Posterior cingulate gyrus (tissue), 11 donors: Measurements from ENCODE around the gene MAPKAPK3.

Experiments
- DNase-seq, 10 donors: peaks; one replicate each; pipeline versions ENCODE4 v3.0.0 to v3.0.0-alpha.2; 2020 to 2021; ENCODE audit warnings: mixed read lengths in 3 of 10
- intact Hi-C: fragments of 100-400 bp; cut with DNase I; formaldehyde crosslinking; loops from one replicate; pipeline ENCODE4 v1.15.1; 2023

The MAPKAPK3 gene

DNA sequence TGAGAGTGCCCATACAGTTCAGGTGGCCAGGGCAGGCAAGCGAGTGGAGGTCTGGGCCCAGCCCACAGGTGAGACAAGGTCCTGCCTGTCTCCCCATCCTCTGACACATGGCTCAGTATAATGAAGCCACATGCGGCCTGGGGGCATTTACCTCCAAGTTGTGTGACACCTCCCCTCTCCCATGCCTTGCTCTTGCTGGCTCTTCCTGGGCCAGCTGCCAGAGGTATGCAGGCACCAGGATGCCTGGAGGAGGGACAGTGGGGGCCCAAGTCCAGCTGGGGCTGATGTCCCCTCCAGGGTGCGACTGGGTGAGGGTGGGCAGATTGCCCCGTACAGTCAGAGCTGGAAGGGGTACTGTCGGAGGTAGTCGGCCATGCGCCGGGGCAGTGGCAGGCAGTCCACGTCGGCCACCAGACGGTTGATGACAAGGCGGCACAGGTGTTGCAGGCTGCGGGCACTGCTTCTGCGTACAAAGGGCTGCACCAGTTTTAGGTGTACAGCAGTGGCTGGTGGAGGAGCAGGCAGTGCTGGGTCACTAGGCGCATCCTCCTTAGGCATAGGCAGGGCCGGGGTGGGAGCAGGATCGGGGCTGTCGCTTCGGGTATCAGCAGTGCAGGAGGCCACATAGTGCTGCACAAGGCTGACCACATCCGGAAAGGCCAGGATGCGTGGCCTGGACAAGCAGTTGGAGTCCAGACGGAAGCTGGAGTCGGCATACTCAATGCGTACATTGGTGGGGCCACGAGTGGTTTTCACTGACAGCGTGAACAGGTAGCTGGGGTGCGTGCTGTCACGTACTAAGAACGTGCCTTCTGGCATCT is 9.5 kb upstream of the MAPKAPK3 start:
- DNase-seq, result no peak
- intact Hi-C loops, result no loop called here

DNA sequence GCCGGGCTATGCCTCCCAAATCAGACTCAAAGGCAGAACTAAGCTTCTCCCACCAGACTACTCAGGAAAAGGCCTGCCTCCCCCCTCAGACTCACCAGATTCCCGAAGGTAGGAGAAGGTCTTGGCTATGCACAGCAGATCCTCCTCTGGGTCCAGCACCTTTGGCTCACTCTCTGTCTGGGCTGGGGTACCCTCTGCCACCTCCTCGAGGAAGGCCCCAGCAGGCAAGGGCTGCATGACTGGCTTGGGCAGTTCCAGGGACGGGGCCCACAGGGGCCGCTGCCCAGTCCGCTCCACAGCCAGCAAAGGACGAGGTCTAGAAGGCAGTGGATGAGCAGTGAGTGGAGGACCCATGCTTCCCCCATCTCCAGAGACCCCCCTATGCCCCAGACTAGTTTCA is 8.7 kb upstream of the MAPKAPK3 start:
- no peak for DNase-seq
- intact Hi-C loops, result no loop called here

GRCh38 chr3:50609071-50609762 is 7.7 kb upstream of the MAPKAPK3 start:
- intact Hi-C loops, result no loop called here
- no peak for DNase-seq

DNA sequence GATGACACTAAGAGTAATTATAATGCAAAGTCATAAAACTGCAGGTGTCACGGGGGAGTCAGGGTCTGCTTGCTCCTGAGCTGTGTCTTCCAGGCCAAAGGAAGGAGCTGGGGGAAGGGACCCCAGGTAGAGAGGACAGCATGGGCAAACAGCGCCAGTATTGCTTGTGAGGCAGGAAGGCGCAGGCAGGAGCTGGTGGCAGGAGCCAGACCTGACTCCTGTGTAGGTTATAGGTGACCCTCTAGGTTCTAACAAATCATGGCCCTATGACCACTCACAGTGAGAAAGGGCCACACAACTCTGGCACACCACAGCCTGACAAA is 7.2 kb upstream of the MAPKAPK3 start:
- intact Hi-C loops, result loop anchor here (5.0 kb wide), 2 partner anchors 92 to 262 kb away; partner anchors contain the start of gene ZMYND10
- DNase-seq, result no peak

DNA sequence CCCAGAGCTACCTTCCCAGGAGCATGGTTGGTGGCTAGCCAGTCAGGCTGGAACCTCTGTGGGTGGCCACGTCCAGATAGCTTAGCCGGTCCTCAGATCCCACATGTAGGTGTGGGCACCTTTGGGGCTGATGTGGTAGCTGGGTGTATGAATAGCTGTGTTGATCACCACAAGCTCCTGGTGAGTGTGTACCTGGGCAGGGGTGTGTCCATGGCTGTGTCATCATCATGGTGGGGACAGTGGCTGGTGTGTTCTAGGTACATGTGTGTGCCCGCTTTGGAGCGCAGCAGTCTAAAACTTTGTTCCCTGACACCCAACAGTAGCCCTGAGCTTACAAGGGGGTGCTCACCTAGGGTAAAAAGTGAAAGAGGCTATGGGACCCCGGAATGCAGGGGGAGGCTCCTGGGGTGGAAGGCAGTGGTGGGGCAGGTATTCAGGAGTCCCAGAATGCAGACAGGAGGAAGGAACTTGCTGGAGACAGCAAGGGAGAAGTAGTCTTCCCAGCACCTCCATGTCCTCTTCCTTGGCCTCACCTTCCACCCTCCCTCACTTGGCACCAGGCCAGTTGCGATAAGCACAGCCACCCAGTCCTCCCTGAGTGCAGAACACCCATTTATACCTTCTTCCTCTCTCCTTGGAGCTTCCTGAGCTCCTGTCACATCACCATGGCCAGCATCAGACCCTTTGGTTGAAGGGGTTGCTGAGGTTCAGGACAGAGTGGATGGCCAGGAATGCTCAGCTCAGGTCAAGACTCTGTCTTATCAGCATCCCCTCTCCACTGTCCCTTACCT is 6.6 kb upstream of the MAPKAPK3 start:
- intact Hi-C loops, result loop anchor here (5.0 kb wide), 2 partner anchors 93 to 263 kb away; partner anchors contain the start of gene ZMYND10
- peak in 1 of 10 donors; percentile 55 for DNase-seq

DNA sequence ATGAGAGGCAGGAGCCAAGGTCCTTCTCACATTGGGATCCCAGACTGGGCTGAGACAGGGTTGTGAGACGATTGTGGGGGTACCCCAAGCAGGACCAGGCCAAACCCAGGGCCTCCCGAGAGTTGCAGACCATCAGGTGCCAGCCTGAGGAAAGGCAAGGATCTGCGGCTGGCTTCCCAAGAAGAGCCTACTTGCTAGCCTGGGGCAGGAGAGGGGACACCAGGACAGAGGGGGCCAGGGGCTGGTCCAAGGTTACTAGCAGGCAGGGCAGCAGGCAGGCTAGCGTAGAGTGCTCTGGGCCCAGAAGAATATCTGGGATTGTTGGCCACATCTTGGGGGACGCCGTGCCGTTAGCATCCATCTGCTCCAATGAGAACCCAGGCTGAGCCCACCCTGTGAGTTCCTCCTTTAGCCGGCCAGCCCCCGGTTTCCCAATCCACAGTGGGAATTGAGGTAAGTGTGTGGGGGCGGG is 5.9 kb upstream of the MAPKAPK3 start:
- peak in 1 of 10 donors; percentile 28 for DNase-seq
- intact Hi-C loops, result loop anchor here (5.0 kb wide), 2 partner anchors 94 to 264 kb away; partner anchors contain the start of gene ZMYND10

DNA sequence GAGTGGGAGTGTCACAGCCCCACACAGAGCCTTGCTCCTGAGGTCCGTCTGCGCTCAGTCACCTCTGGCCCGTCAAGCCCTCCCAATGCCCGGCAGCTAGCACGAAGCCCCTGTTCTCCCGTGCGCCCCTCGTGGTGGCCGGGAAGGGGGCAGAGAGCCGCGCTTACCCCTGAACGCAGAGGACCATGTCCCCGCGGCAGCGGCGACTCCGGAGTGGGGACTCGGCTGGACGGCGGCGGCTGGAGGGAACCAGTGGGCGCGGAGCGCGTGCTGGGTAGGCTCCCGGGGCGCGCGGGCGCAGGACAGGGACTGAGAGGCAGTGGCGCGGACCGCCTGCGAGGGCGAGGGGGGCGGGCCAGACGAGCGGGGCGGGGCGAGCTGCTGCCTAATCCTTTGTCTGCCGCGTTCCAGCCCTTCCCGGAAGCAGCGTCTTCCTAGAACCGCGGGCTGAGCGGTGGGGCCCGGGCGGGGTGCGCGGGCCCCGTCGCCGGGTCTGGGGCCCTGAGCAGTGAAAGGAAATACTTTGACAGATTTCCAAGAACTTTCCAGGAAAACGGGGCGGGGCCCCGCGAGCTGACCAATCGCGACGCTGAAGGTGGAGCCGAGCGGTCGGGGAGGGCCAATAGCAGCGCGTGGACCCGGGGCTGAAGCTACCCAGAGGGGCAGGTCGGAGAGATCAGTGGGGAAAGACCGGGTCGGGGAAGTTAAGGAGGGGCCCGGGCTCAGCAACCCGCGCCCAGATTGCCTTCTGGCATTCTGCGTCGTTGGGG is 5.3 kb upstream of the MAPKAPK3 start, which contains the start of gene CISH:
Gene CISH (minus strand): TSS at position 311 of the 770 bp plus-strand sequence. CDS start 124 bp downstream, at position 187.
- peak; percentile 61 to 96 (median 77) for DNase-seq
- intact Hi-C loops, result loop anchor here (5.0 kb wide), 2 partner anchors 94 to 264 kb away; partner anchors contain the start of gene ZMYND10

GRCh38 chr3:50612234-50612882 is 4.6 kb upstream of the MAPKAPK3 start:
- no peak for DNase-seq

GRCh38 chr3:50612970-50613846 is 3.7 kb upstream of the MAPKAPK3 start:
- intact Hi-C loops, result loop anchor here (5.0 kb wide), 2 partner anchors 96 to 266 kb away; partner anchors contain the start of gene ZMYND10
- DNase-seq, result peak in 1 of 10 donors; percentile 20

More at GRCh38 chr3:50612234-50612882, 4.6 kb upstream of the MAPKAPK3 start:
- intact Hi-C loops, result loop anchor here (5.0 kb wide), 2 partner anchors 95 to 265 kb away; partner anchors contain the start of gene ZMYND10

DNA sequence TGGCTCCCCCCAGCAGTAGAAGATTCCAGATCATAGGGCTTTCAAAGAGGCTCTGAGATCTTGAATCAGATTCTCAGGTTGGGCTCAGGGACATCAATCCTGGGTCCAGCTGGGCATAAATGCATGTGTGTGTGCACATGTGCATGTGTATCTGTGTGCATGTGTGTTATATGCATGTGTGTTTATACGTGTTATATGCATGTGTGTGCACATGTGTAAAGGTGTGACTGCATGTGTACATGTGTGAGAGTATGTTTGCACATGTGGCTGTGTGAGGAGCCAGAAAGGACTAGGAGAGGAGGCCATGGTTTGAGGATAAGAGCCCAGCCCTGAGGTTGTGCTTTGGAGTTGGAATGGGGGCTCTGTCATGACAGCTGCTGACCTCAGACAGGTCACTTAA is 1.8 kb upstream of the MAPKAPK3 start:
- no peak for DNase-seq
- intact Hi-C loops, result loop anchor here (5.0 kb wide), 2 partner anchors 37 to 757 kb away; no protein-coding TSS in a partner anchor

- intact Hi-C loops, result loop anchor here (5.0 kb wide), 2 partner anchors 36 to 756 kb away; no protein-coding TSS in a partner anchor
- peak; percentile 75 to 97 (median 84) for DNase-seq
These were observed 765 bp upstream of the MAPKAPK3 start for GRCh38 chr3:50616003-50616769.

GRCh38 chr3:50616770-50617095 is 218 bp upstream of the MAPKAPK3 start:
- intact Hi-C loops, result loop anchor here (5.0 kb wide), 2 partner anchors 36 to 756 kb away; no protein-coding TSS in a partner anchor
- peak; percentile 70 to 97 (median 82) for DNase-seq

DNA sequence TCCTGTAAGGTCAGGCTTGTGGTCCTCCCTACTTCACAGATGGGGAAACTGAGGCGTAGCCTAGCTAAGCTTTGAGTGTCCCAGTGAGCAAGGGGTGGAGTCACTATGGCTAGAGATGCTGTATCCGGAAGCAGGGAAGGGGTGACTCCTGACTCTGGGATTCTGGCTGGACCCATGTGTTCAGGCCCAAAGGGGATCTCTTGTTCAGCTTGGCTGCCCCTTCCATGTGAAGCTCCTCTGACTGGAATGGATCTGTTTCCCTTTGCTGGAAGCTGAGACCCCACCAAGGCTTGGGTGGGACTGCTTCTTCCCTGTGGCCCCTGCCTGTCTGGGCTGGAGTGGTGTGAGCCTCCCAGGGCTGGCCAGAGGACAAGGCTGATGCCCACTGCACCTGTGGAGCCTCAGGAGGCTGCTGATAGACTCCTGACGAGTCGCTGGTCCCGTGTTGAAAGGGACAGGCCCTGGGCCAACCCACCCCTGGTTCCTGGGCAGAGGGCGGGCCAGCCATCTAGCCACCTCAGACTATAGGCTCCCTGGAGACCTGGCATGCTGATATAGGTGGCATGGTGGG is 1.0 kb downstream of the MAPKAPK3 start:
- intact Hi-C loops, result loop anchor here (5.0 kb wide), 2 partner anchors 34 to 754 kb away; no protein-coding TSS in a partner anchor
- no peak for DNase-seq

DNA sequence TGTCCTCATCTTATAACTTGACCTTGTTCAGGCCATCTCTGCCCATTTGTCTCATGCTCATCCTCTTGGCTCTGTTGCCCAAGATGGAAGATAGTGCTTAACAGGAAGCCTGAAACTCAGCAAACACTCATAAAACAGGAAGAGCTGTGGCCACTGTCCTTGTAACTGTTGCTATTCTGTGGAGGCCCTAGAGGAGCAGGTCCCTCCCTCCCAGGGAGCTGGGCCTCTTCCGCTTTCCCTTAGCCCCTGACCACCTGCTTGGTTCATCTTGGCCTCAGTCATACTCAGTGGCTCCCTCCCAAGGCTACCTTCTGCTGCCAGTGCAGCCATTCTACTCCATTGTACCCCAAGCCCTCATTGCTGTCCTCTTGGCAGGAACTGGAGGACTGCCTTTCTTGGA is 3.5 kb downstream of the MAPKAPK3 start:
- DNase-seq, result peak in 1 of 10 donors; percentile 21
- intact Hi-C loops, result loop anchor here (5.0 kb wide), 1 partner anchor 52 kb away; the partner anchor contains the start of gene DOCK3

DNA sequence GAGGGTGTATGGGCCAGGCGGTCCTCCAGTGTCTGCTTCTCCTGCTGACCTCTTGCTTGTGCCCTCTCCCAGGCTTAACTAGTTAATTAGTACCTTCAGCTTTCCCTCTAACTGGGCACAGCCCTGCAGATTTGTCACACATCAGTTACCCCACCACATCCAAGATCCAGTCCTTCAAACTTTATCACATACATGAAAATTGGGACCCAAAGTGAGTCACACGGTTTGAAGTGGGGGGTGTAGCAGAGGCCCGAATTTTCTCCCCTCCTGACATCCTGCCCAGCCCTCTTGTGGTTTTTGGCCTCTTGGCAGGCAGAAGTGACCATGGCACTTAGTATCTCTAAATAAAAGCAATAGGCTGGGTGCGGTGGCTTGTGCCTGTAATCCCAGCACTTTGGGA is 3.9 kb downstream of the MAPKAPK3 start:
- no peak for DNase-seq
- intact Hi-C loops, result loop anchor here (5.0 kb wide), 1 partner anchor 51 kb away; the partner anchor contains the start of gene DOCK3

DNA sequence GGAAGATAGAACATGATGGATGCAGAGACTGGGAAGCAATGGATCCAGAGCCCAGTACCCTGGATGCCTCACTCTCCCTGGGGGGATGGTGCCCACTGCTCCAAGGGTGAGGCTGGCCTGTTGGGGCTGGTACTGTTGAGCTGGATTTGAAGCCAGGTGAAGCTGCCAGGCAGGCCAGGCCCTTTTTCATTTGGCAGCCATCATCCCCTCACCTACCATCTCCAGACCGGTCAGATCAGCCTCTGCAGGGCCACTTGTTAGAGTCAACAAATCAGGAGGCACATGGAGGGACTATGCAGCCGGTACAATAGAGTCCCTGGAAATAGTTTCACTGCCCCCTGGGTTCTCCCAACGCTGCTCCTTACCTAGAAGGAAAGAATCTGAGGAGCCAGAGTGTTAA is 5.9 kb downstream of the MAPKAPK3 start:
- intact Hi-C loops, result loop anchor here (5.0 kb wide), 1 partner anchor 49 kb away; the partner anchor contains the start of gene DOCK3
- DNase-seq, result no peak
